Caco-2 (cell line): ENCODE data around the gene CROCC. TPM values are rescaled to one million over a fixed set of nuclear protein-coding genes. Genes with fewer than 3 reads are reported as not detected.
"Not testable (repeated sequence)": the region's sequence is repeated elsewhere in the genome, so short reads cannot be mapped to it uniquely, and the experiment has no call there.

ENCODE experiments used
- BruUV-seq: library from RNA; stranded (reverse); fragments of 400-500 nt; replicated peaks from 2 replicates; lab custom pipeline; 2021; lab: Mats Ljungman, UMichigan
- CTCF ChIA-PET: fragments of 300-600 bp; sonication (Branson Sonifier 250); formaldehyde crosslinking; loops from one replicate; lab custom pipeline; 2022; ENCODE audit warnings: antibody characterized with exemption; lab: Charles Lee
- POLR2A ChIA-PET: fragments of 300-600 bp; sonication (Branson Sonifier 250); formaldehyde crosslinking; loops from one replicate; lab custom pipeline; 2022; ENCODE audit warnings: antibody characterized with exemption; lab: Charles Lee
- DNase-seq, 2 experiments: peaks; one replicate each; pipeline versions ENCODE4 v3.0.0 to v3.0.0-alpha.2; 2020 to 2022
- H3K27me3 ChIP-seq: replicated peaks from 2 replicates; pipeline ENCODE4 v1.6.0; 2011; ENCODE audit warnings: low read length; ENCODE audit not compliant: control insufficient read depth, insufficient read depth
- H3K36me3 ChIP-seq: 2 replicates; pipeline ENCODE4 v1.5.1; 2011; ENCODE audit warnings: low read length; ENCODE audit not compliant: control insufficient read depth, insufficient read depth
- H3K4me1 ChIP-seq: fragments of 250-450 bp; sonication (Bioruptor Pico); 2 replicates; pipeline ENCODE4 v1.5.1; 2020; ENCODE audit warnings: mild to moderate bottlenecking
- H3K4me3 ChIP-seq: 2 replicates; pipeline ENCODE4 v1.5.1; 2011; ENCODE audit warnings: low read depth, mild to moderate bottlenecking, control low read depth, low read length
- H3K9me3 ChIP-seq: fragments of 250-450 bp; sonication (Bioruptor Pico); 2 replicates; pipeline ENCODE4 v1.5.1; 2020; ENCODE audit warnings: mild to moderate bottlenecking, moderate library complexity
- H3K27ac Mint-ChIP-seq: one replicate; pipeline ENCODE4 v1.8.0; 2022; ENCODE audit warnings: mixed read lengths; ENCODE audit not compliant: unreplicated experiment
- H3K27me3 Mint-ChIP-seq: one replicate; pipeline ENCODE4 v1.8.0; 2022; ENCODE audit warnings: mixed read lengths; ENCODE audit not compliant: insufficient read depth, unreplicated experiment
- H3K36me3 Mint-ChIP-seq: one replicate; pipeline ENCODE4 v1.8.0; 2022; ENCODE audit warnings: mild to moderate bottlenecking, mixed read lengths; ENCODE audit not compliant: insufficient read depth, unreplicated experiment
- H3K4me1 Mint-ChIP-seq: one replicate; pipeline ENCODE4 v1.8.0; 2022; ENCODE audit warnings: low read depth, mixed read lengths; ENCODE audit not compliant: unreplicated experiment
- H3K4me3 Mint-ChIP-seq: one replicate; pipeline ENCODE4 v1.8.0; 2022; ENCODE audit warnings: mild to moderate bottlenecking, moderate library complexity, mixed read lengths; ENCODE audit not compliant: unreplicated experiment
- H3K9me3 Mint-ChIP-seq: one replicate; pipeline ENCODE4 v1.8.0; 2022; ENCODE audit warnings: mixed read lengths; ENCODE audit not compliant: unreplicated experiment
- CTCF ChIP-seq, 2 experiments: fragments of 200-600 bp in 1 of 2; IDR thresholded peaks; 1 replicate in 1 of 2; 2 replicates in 1 of 2; pipeline versions ENCODE4 v1.5.1 to v1.8.0; 2011 to 2022; ENCODE audit warnings: antibody characterized with exemption in 1 of 2, control low read depth in 1 of 2, inconsistent platforms in 1 of 2, low read depth in 1 of 2, low read length in 1 of 2, mild to moderate bottlenecking in 1 of 2, moderate library complexity in 1 of 2; ENCODE audit not compliant: insufficient read depth in 1 of 2, severe bottlenecking in 1 of 2, unreplicated experiment in 1 of 2
- intact Hi-C: fragments of 100-400 bp; cut with micrococcal nuclease; formaldehyde crosslinking; loops from one replicate; pipeline ENCODE4 v1.10.0; 2022; ENCODE audit not compliant: unreplicated experiment
- total RNA-seq: library from RNA; stranded (reverse); gene quantifications from 2 replicates; pipeline ENCODE4 v1.2.3, GENCODE V29; 2022

Gene CROCC
- total RNA-seq, 1 experiment from 2014 or later, result 7.6 TPM

DNA sequence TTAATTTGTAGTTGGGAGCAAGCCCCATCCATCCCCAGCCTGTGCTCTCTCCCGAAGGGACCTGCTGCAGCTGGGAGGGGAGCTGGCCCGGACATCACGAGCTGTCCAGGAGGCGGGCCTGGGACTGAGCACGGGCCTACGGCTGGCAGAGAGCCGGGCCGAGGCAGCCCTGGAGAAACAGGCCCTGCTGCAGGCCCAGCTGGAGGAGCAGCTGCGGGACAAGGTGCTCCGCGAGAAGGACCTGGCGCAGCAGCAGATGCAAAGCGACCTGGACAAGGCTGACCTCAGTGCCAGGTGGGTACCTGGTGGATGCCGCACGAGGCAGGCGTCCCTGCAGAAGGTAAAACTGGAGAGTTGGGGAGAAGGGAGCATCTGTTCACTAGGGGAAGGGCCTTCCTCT is 14.8 kb downstream of the CROCC start:
- H3K36me3 ChIP-seq, H3K9me3 Mint-ChIP-seq, intact Hi-C loops, H3K4me1 Mint-ChIP-seq, H3K36me3 Mint-ChIP-seq, H3K27me3 ChIP-seq, H3K27me3 Mint-ChIP-seq, H3K4me3 Mint-ChIP-seq, BruUV-seq, H3K27ac Mint-ChIP-seq, H3K4me3 ChIP-seq, H3K4me1 ChIP-seq, H3K9me3 ChIP-seq, DNase-seq: not testable (repeated sequence)
- CTCF ChIA-PET, result interaction anchor here (1.0 kb wide), 1 partner anchor 8 kb away, joined by 3 read pairs; no protein-coding TSS in a partner anchor
- POLR2A ChIA-PET, result interaction anchor here (0.5 kb wide), 1 partner anchor 853 kb away, joined by 3 read pairs; no protein-coding TSS in a partner anchor

- Histone ChIP-seq H3K4me3 (no peak overlapping the region), H3K27me3 (no peaks in the 10 kb centered on the region), H3K36me3 (no peaks in the 10 kb centered on the region), H3K9me3 (no peaks in the 10 kb centered on the region), H3K4me1 (no peaks in the 10 kb centered on the region)
- Mint-ChIP-seq H3K27me3 (no peaks in the 10 kb centered on the region), H3K4me1 (no peaks in the 10 kb centered on the region), H3K27ac (no peak overlapping the region), H3K9me3 (no peaks in the 10 kb centered on the region), H3K36me3 (no peaks in the 10 kb centered on the region), H3K4me3 (no peak overlapping the region)
- no TSS peak for BruUV-seq
- CTCF ChIA-PET, result interaction anchor here (0.6 to 1.3 kb wide), 2 partner anchors 13 to 661 kb away, joined by 3 to 8 read pairs; no protein-coding TSS in a partner anchor
- intact Hi-C loops, result no loop called here
- TF ChIP-seq CTCF (IDR thresholded peaks at IDR 0.05; ENCODE audit: insufficient read depth in 1 of 2, low read depth in 1 of 2, low read length in 1 of 2, severe bottlenecking in 1 of 2, unreplicated experiment in 1 of 2), result no peak
- DNase-seq, result no peak
- POLR2A ChIA-PET, result no interaction called here
Observed at GRCh38 chr1:16938351-16939321, 16.9 kb downstream of the CROCC start.

DNA sequence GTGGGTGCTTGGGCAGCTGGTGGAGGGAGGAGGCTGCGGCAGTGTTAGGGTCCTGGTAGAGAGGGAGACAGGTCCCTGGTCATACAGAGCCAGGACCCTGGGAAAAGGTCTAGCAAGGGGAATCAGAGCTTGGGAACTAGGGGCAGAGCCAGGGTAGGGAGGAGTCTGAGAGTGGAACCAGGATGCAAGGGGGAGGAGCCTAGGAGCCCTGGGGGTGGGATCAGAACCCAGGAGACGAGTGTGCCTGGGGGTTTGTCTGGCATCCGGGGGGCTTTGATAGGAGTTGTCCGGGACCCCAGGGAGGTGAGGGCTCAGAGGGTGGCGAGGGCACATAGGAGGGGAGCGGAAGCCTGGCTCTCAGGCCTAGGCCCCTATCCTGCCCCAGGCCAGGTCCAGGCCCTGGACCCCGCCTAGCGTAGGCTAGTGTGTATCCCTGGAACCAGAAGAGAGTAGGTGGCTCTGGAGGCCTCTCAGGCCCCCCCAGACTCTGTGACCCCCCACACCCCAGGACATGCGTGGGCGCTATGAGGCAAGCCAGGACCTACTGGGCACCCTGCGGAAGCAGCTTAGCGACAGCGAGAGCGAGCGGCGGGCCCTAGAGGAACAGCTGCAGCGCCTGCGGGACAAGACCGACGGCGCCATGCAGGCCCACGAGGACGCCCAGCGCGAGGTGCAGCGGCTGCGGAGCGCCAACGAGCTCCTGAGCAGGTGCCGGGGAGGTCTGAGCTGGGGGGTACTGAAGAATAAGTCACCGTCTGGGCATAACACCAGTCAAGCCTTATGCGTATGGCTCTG is 17.9 kb downstream of the CROCC start:
- H3K4me3 ChIP-seq, H3K36me3 ChIP-seq, H3K27ac Mint-ChIP-seq, H3K4me3 Mint-ChIP-seq, H3K4me1 ChIP-seq, H3K27me3 Mint-ChIP-seq, DNase-seq, H3K9me3 ChIP-seq, intact Hi-C loops, H3K9me3 Mint-ChIP-seq, H3K4me1 Mint-ChIP-seq, H3K36me3 Mint-ChIP-seq, POLR2A ChIA-PET, BruUV-seq, H3K27me3 ChIP-seq: not testable (repeated sequence)
- CTCF ChIA-PET, result interaction anchor here (0.6 kb wide), 1 partner anchor 662 kb away, joined by 3 read pairs; no protein-coding TSS in a partner anchor
